Right renal cortex interstitium (tissue), 3 donors: Measurements from ENCODE around the gene TNRC18. TPM values are rescaled to one million over a fixed set of nuclear protein-coding genes. Genes with fewer than 3 reads are reported as not detected.
A peak's percentile ranks its signal among the peaks of the same experiment; 100 is the strongest.

Source experiments
- DNase-seq, 3 donors: peaks; one replicate each; pipeline ENCODE4 v3.0.0-alpha.2; 2013; ENCODE audit warnings: low read depth in 3 of 3, low spot score in 2 of 3
- polyA plus RNA-seq, 3 donors: library from polyadenylated mRNA; unstranded; fragments of 120-200 nt; gene quantifications; one replicate each; pipeline ENCODE4 v1.2.1, GENCODE V29; 2013; ENCODE audit not compliant: insufficient read length in 3 of 3

TNRC18 gene
- polyA plus RNA-seq, 3 donors = 89.2 to 111 (median 99.0) TPM

DNA sequence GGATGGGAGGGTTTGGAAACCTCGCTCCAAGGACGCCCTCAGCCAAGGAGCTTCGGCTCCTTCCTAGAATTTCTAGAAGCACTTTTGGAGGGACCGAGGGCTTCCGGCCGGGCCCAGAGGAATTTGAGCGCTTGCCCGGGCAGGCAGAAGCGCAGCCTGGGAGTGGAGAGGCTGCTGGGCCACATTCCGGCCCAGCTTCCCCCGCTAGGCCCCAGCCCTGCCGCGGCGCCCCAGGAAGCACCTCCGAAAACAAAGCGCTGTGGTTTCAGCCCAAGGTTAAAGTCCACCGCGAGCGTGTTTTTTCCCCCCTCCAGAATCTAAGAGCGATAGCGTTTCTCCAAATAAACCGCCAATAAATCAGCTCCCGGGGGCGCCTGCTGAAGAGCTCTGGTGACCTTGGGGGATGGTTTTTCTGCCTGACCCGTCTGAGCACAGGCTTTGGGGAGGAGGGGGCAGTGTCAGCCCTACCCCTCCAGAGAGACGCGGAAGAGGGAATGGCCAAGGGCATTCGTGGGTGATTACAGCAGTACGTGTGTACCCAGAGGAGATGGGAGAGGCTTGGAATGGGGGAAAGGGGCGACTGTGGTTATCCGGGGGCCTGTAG is 5.7 kb upstream of the TNRC18 start:
- DNase-seq = no peak

GRCh38 chr7:5428478-5429252 is 5.0 kb upstream of the TNRC18 start:
- DNase-seq = no peak

DNA sequence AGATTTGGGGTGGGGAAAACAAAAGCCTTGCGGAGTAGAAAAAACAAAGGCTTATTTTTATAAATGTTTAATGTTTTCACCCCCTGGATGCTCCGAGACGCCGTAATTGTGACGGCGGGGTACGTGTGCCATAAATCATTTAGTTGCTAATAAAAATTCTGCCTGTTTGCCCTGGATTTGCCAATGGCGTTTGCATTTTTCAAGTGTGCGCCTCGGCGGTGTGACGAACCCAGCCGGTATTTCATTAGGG is 2.5 kb upstream of the TNRC18 start:
- no peak for DNase-seq

- no peak for DNase-seq
These were observed 2.0 kb upstream of the TNRC18 start for GRCh38 chr7:5425507-5426225.

DNA sequence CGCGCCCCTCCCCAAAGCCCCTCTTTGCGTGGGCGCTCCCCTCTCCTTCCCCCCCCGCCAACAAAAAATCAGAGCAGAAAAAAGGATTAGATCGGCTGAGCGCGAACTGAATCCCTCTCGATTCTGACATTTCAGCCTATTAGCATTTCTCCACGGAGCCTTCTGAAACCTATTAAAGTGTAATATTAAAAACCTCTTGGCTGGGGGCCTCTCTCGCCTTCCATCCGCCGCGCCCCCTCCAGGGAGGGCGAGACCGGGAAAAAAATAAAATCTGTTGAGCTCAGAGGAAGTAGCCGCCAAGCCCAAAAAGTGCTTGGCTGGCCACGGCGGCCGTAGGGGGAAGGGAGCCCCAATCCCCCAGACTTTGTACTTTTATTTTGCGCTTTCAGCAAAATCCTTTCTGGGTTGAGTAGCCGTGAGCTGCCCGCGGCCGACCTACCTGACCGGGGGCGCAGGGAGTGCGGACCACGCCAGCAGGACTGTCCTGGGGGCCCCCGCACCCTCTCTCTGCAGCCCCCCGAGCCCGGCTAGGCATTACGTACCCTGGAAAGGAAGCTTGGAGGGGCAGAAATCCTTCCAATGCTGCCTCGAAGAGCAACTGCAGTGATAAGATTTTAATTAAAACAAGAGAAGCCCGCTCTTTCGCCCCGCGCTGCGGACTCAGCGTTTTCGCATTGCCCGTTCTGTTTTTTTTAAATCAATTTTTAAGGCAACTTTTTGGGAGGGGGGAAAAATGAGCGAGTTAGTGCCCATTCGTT is 1.3 kb upstream of the TNRC18 start:
- no peak for DNase-seq

DNA sequence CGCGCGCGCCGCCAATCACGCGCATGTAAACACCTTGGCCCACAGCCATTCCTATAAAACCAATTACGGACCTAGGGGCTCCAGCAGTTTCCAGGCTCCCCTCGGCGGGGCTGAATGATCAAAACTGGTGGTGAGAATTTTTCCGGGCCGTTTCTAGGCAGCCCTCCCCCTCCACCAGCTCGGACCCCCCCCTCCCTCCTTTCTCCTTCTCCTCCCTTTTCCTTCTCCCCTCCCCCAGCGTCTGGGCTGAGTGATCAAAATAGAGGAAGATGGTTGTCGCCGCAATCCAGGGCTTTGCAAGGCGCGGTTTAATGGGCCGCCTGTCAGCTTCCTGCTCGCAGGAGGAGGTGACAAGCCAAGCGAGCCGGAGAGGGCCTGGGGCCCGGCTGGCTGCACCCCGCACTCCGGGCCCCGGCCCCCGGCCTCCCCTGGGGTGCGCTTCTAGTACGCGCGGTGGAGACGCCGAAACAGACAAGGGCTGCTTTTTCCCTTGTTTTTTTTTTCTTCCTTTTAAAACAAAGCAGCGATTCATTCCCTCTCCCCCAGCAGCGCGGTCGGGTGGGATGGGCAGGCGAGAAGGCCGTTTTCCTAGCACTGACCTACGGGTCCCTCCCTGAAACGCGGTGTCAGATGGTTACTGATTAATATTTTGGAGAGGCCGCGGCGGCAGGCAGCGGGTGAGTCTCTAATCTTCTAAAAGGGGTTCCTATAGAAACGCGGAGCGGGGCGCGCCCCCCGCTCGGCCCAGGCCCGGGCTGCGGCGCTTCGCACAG is 528 bp upstream of the TNRC18 start:
- peak; percentile 96 to 99 (median 99) for DNase-seq

DNA sequence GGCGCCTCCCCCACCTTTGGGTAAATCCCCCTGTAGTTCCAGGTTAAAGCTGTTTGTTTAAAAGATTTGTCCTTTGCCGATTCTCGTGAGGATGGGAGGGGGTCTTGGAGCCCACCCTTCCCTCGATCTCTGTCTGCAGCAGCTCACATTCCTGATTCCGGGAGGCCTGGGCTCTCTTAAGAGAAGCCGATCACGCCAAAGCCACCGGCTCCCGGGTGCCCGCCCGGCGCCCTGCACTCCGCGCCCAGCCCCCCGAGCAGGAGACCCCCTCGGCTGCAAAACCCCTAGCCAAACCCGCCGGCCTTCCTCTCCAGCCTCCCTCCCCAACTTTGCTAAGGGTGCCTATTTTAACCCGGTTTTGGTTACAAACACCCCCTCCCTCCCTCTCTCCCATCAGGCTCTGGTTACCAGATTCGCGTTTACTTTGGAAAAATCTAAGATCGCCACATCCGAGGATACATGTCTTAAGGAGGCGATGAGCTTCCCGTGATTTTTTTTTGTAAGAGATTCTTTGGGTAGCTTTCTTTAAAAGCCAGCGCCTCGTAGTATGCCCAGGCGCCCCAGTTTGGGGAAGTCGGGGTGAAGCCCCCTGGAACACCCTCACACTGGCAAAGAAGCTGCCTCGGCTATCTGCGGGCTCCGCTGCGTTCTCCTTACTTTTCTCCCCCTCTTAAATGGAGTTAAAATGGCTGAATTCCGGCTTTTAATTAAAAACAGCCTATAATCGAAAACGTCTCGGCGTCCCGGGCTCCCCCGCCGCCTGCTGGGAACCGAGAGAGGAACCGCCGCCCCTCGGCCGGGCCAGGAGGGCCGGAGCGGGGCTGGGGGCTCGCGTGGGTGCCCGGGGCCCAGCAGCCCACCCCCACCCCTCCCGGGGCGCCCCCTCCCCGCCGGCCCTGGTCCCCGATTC is 983 bp downstream of the TNRC18 start:
- no peak for DNase-seq

- DNase-seq = no peak
These were observed 1.8 kb downstream of the TNRC18 start for GRCh38 chr7:5421714-5422395.

GRCh38 chr7:5420881-5421713 is 2.5 kb downstream of the TNRC18 start:
- no peak for DNase-seq

DNA sequence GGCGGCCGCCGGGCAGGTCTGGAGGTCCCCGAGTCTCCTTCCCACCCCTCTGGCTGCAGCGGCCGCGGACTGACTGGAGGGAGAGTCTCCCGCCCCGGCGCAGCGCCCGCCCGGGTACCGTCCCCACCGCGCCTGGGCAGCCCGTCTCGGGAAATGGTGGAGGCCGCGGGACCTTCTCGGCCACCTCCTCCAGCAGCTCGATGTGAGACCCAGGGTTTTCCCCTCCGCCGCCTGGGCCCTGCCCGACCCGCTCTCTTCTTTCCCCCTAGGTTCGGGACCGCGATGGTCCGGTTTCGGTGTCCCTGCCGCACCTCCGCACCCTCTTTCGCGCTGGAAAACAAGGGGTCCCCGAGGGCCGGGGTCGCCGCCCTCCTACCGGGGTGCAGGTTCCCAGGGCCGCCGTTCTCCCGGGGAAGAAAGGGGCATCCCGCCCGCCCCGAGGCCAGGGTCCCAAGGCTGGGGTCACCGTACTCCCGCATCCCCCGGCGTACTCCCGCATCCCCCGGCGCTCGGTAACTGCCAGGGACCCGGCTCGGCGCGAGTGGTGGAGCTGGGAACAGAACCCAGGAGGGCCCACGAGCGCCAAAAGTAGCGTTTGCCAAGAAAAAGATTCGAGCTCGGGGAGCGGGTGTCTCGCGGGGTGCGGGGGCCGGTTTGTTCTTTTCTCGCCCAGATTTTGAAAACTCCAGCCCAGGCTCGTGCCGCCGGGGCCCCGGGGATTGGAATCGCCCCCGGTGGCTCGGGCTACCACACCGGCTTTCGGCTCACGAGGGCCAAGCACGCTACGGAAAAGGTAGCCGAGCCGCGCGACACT is 3.4 kb downstream of the TNRC18 start:
- no peak for DNase-seq

GRCh38 chr7:5419539-5420066 is 4.0 kb downstream of the TNRC18 start:
- no peak for DNase-seq

DNA sequence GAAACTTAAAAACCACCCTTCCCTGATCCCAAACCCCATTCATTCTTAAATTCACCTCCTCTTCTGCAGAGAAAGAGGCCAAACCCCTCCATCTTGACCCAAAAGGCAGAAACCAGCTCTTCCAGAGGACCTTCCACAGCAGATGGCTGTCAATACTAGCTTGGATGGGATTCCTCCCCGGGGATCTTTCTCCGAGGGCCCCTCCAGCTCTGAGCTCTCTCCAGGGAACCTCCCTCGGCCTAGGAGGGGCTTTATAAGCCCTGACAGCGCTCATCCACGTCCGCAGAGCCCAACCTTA is 5.4 kb downstream of the TNRC18 start:
- no peak for DNase-seq

DNA sequence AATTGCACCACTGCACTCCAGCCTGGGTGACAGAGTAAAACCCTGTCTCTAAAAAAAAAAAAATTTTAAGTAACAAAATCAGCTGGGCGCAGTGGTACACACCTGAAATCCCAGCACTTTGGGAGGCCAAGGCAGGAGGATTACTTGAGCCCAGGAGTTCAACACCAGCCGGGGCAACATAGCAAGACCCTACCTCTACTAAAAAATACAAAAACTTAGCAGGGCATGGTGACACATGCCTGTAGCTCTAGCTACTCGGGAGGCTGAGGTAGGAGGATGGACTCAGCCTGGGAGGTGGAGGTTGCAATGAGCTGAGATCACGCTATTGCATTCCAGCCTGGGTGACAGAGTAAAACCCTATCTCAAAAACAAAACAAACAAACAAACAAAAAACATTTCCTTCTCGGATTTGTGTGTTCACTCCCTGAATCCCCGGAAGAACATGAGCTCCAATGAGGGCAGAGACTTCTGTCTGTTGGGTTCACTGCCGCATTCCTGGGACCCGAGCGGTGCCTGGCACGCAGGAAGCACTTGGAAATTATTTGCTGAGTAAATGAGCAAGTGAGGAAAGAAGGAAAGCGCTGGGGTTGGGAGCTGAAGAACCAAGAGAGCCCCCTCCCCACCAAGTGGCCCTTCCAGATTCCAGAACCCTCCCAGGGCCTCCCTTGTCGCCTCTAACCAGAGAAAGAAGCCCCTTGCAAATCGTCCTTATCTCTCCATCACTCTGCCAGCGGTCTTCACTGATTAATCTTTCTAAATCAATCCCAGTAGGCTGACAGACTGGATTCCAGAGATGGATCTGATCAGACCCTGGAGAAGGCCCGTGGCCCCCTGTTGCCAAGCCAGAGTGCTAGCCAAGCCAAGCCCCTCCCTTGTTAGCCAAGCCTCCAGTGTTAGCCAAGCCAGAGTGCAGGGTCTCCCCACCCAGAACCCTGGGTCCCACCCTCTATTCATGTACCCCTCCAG is 6.2 kb downstream of the TNRC18 start:
- DNase-seq = no peak

DNA sequence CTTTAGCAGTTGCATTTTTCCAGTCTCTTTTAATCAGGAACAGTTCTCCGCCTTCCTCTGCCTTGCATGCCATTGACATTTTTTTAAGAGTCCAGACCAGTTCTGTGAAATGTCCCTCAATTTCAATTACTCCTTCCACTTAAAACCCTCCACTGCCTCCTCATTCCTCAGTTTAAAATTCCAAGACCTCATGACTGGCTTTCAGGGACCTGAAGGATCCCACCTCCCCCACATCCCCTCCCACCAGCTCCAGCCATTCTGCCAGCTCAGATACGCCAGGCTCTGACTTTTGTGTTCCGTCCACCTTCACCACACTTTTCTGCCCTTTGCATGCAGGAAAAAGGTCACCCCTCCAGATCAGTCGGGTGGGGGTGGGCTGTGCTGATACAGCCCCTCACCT is 8.7 kb downstream of the TNRC18 start:
- no peak for DNase-seq

GRCh38 chr7:5413449-5413786 is 10.2 kb downstream of the TNRC18 start:
- DNase-seq = no peak

- DNase-seq = no peak
These were observed 14.9 kb downstream of the TNRC18 start for GRCh38 chr7:5408777-5409176.
